Endothelial cell (in vitro differentiated cells): ENCODE results near the gene CAMK1D. TPM values are rescaled to one million over a fixed set of nuclear protein-coding genes. Genes with fewer than 3 reads are reported as not detected.

Source experiments
- DNase-seq: peaks from one replicate; pipeline ENCODE4 v3.0.0; 2021; ENCODE audit warnings: low spot score
- H3K27ac Mint-ChIP-seq: one replicate; pipeline ENCODE4 v1.8.0; 2021; ENCODE audit warnings: mixed read lengths, inconsistent platforms; ENCODE audit not compliant: unreplicated experiment
- H3K27me3 Mint-ChIP-seq: one replicate; pipeline ENCODE4 v1.8.0; 2021; ENCODE audit warnings: mild to moderate bottlenecking, moderate library complexity, mixed read lengths, inconsistent platforms; ENCODE audit not compliant: unreplicated experiment
- H3K36me3 Mint-ChIP-seq: one replicate; pipeline ENCODE4 v1.8.0; 2021; ENCODE audit warnings: mild to moderate bottlenecking, low read depth, mixed read lengths, inconsistent platforms; ENCODE audit not compliant: unreplicated experiment
- H3K4me1 Mint-ChIP-seq: one replicate; pipeline ENCODE4 v1.8.0; 2021; ENCODE audit warnings: mild to moderate bottlenecking, mixed read lengths, inconsistent platforms; ENCODE audit not compliant: unreplicated experiment
- H3K4me3 Mint-ChIP-seq: one replicate; pipeline ENCODE4 v1.8.0; 2021; ENCODE audit warnings: mild to moderate bottlenecking, mixed read lengths, inconsistent platforms; ENCODE audit not compliant: unreplicated experiment
- H3K9me3 Mint-ChIP-seq: one replicate; pipeline ENCODE4 v1.8.0; 2021; ENCODE audit warnings: mixed read lengths, inconsistent platforms; ENCODE audit not compliant: unreplicated experiment
- total RNA-seq: library from RNA; stranded (reverse); fragmentation: NEBNext Ultra II Directional; extraction: Animal tissue kit (Norgen Biotek cat#: 25700); gene quantifications from one replicate; pipeline ENCODE4 v1.2.1, GENCODE V29; 2021; ENCODE audit not compliant: unreplicated experiment
- TF ChIP-seq, protein P1 (sequence below): fragments of 200-600 bp; sonication (generic); IDR thresholded peaks from one replicate; pipeline ENCODE4 v1.5.0; 2021; ENCODE audit warnings: antibody characterized with exemption; ENCODE audit not compliant: unreplicated experiment

Gene CAMK1D
- total RNA-seq, 1 donor from 2014 or later = 4.1 TPM

DNA sequence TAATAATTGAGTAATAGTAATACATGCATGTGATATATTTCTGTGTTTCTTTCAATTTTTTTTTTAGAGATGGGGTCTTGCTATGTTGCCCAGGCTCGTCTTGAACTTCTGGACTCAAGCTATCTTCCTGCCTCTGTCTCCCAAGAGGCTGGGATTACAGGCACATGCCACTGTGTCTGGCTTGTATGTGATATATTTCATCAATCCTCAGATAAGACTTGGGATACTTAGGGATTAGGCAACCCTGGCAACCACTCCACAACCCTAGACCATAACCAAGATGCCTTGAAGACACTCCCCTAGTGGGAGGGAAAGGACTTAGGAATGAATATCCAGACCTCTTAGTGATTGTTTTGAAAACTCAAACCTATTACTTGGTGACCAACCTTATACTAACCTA, 497.4 kb downstream of the CAMK1D start:
- TF ChIP-seq, protein P1, sequence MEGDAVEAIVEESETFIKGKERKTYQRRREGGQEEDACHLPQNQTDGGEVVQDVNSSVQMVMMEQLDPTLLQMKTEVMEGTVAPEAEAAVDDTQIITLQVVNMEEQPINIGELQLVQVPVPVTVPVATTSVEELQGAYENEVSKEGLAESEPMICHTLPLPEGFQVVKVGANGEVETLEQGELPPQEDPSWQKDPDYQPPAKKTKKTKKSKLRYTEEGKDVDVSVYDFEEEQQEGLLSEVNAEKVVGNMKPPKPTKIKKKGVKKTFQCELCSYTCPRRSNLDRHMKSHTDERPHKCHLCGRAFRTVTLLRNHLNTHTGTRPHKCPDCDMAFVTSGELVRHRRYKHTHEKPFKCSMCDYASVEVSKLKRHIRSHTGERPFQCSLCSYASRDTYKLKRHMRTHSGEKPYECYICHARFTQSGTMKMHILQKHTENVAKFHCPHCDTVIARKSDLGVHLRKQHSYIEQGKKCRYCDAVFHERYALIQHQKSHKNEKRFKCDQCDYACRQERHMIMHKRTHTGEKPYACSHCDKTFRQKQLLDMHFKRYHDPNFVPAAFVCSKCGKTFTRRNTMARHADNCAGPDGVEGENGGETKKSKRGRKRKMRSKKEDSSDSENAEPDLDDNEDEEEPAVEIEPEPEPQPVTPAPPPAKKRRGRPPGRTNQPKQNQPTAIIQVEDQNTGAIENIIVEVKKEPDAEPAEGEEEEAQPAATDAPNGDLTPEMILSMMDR = no peak
- Mint-ChIP-seq H3K4me3 (no peak overlapping the region), H3K9me3 (no peaks in the 10 kb centered on the region), H3K4me1 (no peaks in the 10 kb centered on the region), H3K36me3 (no peaks in the 10 kb centered on the region), H3K27me3 (peaks cover 3% of the 10 kb centered on the region), H3K27ac (no peak overlapping the region)
- no peak for DNase-seq

DNA sequence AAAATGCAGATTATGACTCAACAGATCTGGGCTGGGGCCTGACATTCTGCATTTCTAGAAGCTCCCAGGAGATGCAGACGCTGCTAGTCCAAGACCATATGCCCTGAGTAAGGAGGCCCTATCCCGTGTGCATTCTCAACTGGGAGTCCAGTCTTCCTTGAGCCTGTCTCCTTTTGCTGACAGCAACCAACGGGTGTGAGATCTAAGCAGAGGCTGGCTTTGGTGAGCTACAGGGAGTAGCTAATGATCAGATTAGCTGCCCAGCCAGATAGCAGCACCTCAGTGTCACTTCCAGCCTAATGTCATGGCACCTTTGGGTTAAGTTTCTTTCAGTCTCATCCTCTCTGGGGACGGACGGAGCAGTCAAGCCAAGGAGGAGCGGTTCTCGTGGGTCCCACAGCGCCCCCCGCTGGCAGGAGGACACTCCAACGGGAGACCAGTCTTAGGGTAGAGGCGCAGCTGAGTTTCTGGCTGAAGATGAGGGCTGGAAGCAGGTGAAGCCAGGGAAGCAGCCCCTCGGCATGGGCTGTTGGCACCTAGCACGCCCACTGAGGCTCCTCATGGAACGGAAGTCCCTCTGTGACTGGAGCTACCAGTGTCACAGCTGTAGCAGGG, 498.1 kb downstream of the CAMK1D start:
- Mint-ChIP-seq H3K27ac (no peak overlapping the region), H3K36me3 (no peaks in the 10 kb centered on the region), H3K4me1 (no peaks in the 10 kb centered on the region), H3K9me3 (no peaks in the 10 kb centered on the region), H3K4me3 (no peak overlapping the region), H3K27me3 (no peaks in the 10 kb centered on the region)
- TF ChIP-seq, protein P1 = peak; percentile 42
- peak; percentile 55 for DNase-seq

DNA sequence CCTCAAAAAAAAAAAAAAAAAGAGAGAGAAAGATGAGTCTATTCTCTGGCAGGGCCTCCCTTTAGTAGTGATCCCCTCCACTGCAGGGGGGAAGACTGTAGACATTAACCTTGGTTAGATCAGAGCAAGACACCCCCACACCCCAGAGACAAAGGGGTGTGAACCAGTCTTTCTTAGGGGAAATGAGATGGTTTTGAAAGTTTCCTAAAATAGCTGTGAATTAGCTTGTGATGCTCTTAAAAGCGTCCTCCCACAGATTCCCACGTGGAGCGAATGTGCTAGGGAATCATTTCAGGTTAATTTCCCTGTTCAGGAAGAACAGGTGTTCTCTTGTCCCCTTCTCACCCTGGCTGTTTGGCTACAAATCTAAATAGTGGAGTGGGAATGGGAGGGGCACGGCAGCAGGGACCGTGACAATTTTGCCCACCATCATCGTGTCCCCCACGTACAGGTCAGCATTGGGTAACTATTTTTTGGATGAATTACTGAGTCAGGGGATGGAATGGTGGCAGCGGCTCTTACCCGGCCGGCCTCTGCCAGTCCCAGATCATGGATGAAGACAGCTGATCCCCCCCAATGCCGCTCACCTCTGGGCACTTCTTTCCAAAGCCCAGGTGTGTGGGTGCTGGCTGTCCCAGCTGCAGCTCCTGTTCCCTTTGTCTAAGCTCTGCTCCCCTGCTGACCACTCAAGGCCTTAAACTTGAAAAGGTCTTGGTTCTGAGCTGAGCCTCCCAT, 499.3 kb downstream of the CAMK1D start:
- H3K27ac Mint-ChIP-seq = no peak overlapping the region
- DNase-seq = no peak
- H3K9me3 Mint-ChIP-seq = no peaks in the 10 kb centered on the region
- no peak overlapping the region for H3K4me3 Mint-ChIP-seq
- H3K36me3 Mint-ChIP-seq = no peaks in the 10 kb centered on the region
- H3K27me3 Mint-ChIP-seq = no peaks in the 10 kb centered on the region
- H3K4me1 Mint-ChIP-seq = no peaks in the 10 kb centered on the region
- TF ChIP-seq, protein P1 = no peak

DNA sequence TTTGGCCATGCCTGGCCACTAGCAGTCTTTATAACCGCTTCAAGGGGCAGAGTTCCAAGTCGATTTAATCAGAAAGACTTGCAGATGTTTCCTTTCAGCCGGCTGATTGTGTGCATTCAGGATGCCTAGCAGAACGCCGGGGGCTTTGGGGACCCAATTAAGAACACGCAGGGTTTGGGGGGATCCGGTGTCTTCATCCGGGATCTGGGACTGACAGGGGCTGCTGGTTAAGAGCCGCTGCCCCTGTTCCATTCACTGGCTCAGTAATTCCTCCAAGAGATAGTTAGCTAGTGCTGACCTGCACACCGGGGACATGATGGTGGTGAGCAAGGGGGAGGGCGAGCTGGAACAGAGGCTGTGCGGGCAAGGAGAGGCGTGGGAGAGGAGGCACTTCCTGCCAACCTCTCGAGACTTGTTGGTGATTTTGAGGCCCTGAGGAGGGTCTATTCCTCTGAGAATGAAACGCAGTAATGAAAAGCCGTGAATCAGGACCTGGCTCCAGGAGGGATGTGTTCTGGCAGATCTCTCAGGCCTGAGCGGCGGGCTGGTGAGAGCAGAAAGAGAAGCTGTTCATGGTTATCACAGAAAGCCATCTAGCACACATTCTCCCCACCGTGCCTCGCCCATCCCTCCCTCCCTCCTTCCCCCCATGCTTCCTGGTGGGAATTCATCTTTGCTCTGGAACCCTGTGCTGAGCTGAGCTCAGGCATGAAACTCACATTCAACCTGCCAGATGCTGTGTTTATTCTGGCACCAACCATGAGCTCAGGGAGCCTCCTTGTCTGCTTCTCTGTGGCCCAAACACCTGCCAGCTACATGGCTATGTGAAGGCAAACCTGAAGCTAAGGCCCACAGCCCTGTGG, 500.2 kb downstream of the CAMK1D start:
- no peaks in the 10 kb centered on the region for H3K36me3 Mint-ChIP-seq
- H3K27me3 Mint-ChIP-seq = no peaks in the 10 kb centered on the region
- H3K4me3 Mint-ChIP-seq = no peak overlapping the region
- no peaks in the 10 kb centered on the region for H3K4me1 Mint-ChIP-seq
- TF ChIP-seq, protein P1 = no peak
- DNase-seq = no peak
- no peaks in the 10 kb centered on the region for H3K9me3 Mint-ChIP-seq
- no peak overlapping the region for H3K27ac Mint-ChIP-seq
